Keratinocyte (primary cell): ENCODE data around the gene PIGH. TPM values are rescaled to one million over a fixed set of nuclear protein-coding genes. Genes with fewer than 3 reads are reported as not detected.

Experiments used
- DNase-seq: peaks from one replicate; pipeline ENCODE4 v3.0.0-alpha.2; 2011; ENCODE audit warnings: low read depth, missing footprints, low spot score
- FAIRE-seq: peaks from 2 replicates; lab custom pipeline; 2011; peaks lifted over from hg19 to GRCh38; lab: Jason Lieb, UNC
- H2AFZ ChIP-seq: 2 replicates; pipeline ENCODE4 v1.6.0; 2012; ENCODE audit warnings: low read length, control low read depth, inconsistent platforms; ENCODE audit not compliant: control insufficient read depth
- H3K27ac ChIP-seq: 2 replicates; pipeline ENCODE4 v1.5.1; 2011; ENCODE audit warnings: low read length; ENCODE audit not compliant: control insufficient read depth, insufficient read depth
- H3K27me3 ChIP-seq: 3 replicates; pipeline ENCODE4 v1.6.0; 2011; ENCODE audit warnings: low read length; ENCODE audit not compliant: control insufficient read depth, insufficient read depth; ENCODE audit errors: extremely low read depth
- H3K36me3 ChIP-seq, 2 experiments: 2 replicates in 1 of 2; 3 replicates in 1 of 2; pipeline ENCODE4 v1.5.1; 2011; ENCODE audit warnings: low read length in 2 of 2, mild to moderate bottlenecking in 1 of 2; ENCODE audit not compliant: control insufficient read depth in 2 of 2, insufficient read depth in 2 of 2; ENCODE audit errors: extremely low read depth in 1 of 2
- H3K4me1 ChIP-seq: 3 replicates; pipeline ENCODE4 v1.5.1; 2011; ENCODE audit warnings: low read length; ENCODE audit not compliant: control insufficient read depth, insufficient read depth; ENCODE audit errors: extremely low read depth
- H3K4me2 ChIP-seq: 3 replicates; pipeline ENCODE4 v1.6.0; 2011; ENCODE audit warnings: low read depth, low read length; ENCODE audit not compliant: control insufficient read depth, insufficient read depth; ENCODE audit errors: extremely low read depth
- H3K4me3 ChIP-seq, 3 experiments: fragments of 200-600 bp in 1 of 3; sonication (generic) in 1 of 3; 2 replicates in 2 of 3; 3 replicates in 1 of 3; pipeline ENCODE4 v1.5.1; 2011 to 2016; ENCODE audit warnings: low read length in 3 of 3, mild to moderate bottlenecking in 3 of 3, control low read depth in 2 of 3, inconsistent platforms in 1 of 3, low read depth in 1 of 3, mixed read lengths in 1 of 3, mixed run types in 1 of 3, moderate library complexity in 1 of 3; ENCODE audit not compliant: control insufficient read depth in 2 of 3, insufficient read depth in 2 of 3; ENCODE audit errors: extremely low read depth in 1 of 3
- H3K79me2 ChIP-seq: 2 replicates; pipeline ENCODE4 v1.6.0; 2012; ENCODE audit warnings: low read length; ENCODE audit not compliant: control insufficient read depth, insufficient read depth
- H3K9ac ChIP-seq: 3 replicates; pipeline ENCODE4 v1.6.0; 2011; ENCODE audit warnings: low read length; ENCODE audit not compliant: control insufficient read depth, insufficient read depth; ENCODE audit errors: extremely low read depth
- H3K9me1 ChIP-seq: 3 replicates; pipeline ENCODE4 v1.6.0; 2011; ENCODE audit warnings: low read length; ENCODE audit not compliant: control insufficient read depth, insufficient read depth; ENCODE audit errors: extremely low read depth
- H3K9me3 ChIP-seq: 2 replicates; pipeline ENCODE4 v1.5.1; 2012; ENCODE audit warnings: low read depth, low read length; ENCODE audit not compliant: control insufficient read depth
- H4K20me1 ChIP-seq: 3 replicates; pipeline ENCODE4 v1.6.0; 2011; ENCODE audit warnings: low read length; ENCODE audit not compliant: control insufficient read depth, insufficient read depth; ENCODE audit errors: extremely low read depth
- EZH2 ChIP-seq: IDR thresholded peaks from one replicate; pipeline ENCODE4 v1.6.1; 2012; ENCODE audit warnings: inconsistent platforms, mild to moderate bottlenecking, low read length, moderate library complexity
- dilution Hi-C: fragments of 300-500 bp; cut with MboI; formaldehyde crosslinking; loops from one replicate; pipeline ENCODE4 v1.7.0; 2020; ENCODE audit warnings: low sequenced_read_pairs; ENCODE audit not compliant: extremely low pct_ligation_motif_present
- polyA plus RNA-seq, 5 experiments: library from polyadenylated mRNA; depleted of rRNA in 3 of 5; stranded (reverse) in 3 of 5; stranded (forward) in 1 of 5; unstranded in 1 of 5; fragments of >200 nt; gene quantifications; 1 replicate in 1 of 5; 2 replicates in 3 of 5; 3 replicates in 1 of 5; pipeline versions ENCODE4 v1.2.1 to v1.2.3, GENCODE V29; 2011 to 2012; ENCODE audit warnings: missing spikeins in 2 of 5, low read depth in 1 of 5, low replicate concordance in 1 of 5
- TF ChIP-seq, protein P1 (sequence below), 3 experiments: IDR thresholded peaks in 1 of 3; conservative IDR thresholded peaks in 1 of 3; optimal IDR thresholded peaks in 1 of 3; 2 replicates in 2 of 3; 3 replicates in 1 of 3; pipeline versions ENCODE3 to v1.5.1; 2011; ENCODE audit warnings: low read length in 3 of 3, mild to moderate bottlenecking in 3 of 3, moderate library complexity in 2 of 3, control low read depth in 1 of 3, inconsistent platforms in 1 of 3; ENCODE audit not compliant: insufficient read depth in 2 of 3; ENCODE audit errors: extremely low read depth in 1 of 3

PIGH gene
- polyA plus RNA-seq, 1 donor (not counting 4 experiments of a cell fraction or from before 2014, with no cell fraction given), result 29.9 TPM

DNA sequence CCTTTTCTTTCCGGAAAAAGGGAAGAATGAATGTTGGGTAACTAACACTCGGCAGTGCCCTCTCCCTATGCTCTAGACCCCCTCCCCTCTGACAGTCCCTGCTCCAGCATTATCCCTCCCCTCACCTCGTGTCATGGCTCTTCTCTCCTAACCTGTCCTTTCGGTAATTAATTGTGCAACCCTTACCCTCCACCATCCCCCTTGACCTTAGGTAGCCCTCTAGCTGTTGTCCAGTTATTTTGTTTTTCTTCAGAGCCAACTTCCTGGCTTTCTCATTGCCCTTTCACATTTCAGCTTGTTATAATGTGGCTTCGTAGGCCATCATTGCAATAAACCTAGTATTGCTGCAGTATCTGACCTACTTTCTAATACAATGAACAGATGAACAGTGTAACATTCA, 30.9 kb upstream of the PIGH start:
- DNase-seq (no peak), FAIRE-seq (no peak)
- H3K4me2 ChIP-seq, result no peak overlapping the region
- H3K4me3 ChIP-seq, result no peak overlapping the region
- H3K79me2 ChIP-seq, result no peaks in the 10 kb centered on the region
- no peak overlapping the region for H3K9ac ChIP-seq
- H4K20me1 ChIP-seq, result no peaks in the 10 kb centered on the region
- TF ChIP-seq, protein P1, sequence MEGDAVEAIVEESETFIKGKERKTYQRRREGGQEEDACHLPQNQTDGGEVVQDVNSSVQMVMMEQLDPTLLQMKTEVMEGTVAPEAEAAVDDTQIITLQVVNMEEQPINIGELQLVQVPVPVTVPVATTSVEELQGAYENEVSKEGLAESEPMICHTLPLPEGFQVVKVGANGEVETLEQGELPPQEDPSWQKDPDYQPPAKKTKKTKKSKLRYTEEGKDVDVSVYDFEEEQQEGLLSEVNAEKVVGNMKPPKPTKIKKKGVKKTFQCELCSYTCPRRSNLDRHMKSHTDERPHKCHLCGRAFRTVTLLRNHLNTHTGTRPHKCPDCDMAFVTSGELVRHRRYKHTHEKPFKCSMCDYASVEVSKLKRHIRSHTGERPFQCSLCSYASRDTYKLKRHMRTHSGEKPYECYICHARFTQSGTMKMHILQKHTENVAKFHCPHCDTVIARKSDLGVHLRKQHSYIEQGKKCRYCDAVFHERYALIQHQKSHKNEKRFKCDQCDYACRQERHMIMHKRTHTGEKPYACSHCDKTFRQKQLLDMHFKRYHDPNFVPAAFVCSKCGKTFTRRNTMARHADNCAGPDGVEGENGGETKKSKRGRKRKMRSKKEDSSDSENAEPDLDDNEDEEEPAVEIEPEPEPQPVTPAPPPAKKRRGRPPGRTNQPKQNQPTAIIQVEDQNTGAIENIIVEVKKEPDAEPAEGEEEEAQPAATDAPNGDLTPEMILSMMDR (optimal IDR thresholded peaks at IDR 0.05 in 1 of 3, IDR thresholded peaks at IDR 0.05 in 1 of 3, conservative IDR thresholded peaks at IDR 0.05 in 1 of 3; ENCODE audit: extremely low read depth in 1 of 3, insufficient read depth in 2 of 3, low read length in 3 of 3), result no peak
- TF ChIP-seq EZH2, result no peak
- no peaks in the 10 kb centered on the region for H3K9me1 ChIP-seq
- no peaks in the 10 kb centered on the region for H3K9me3 ChIP-seq
- H3K27me3 ChIP-seq, result no peaks in the 10 kb centered on the region
- H3K36me3 ChIP-seq, result no peaks in the 10 kb centered on the region
- peaks cover 1% of the 10 kb centered on the region for H3K4me1 ChIP-seq
- H2AFZ ChIP-seq, result no peak overlapping the region
- no peak overlapping the region for H3K27ac ChIP-seq
- dilution Hi-C loops, result no loop called here

DNA sequence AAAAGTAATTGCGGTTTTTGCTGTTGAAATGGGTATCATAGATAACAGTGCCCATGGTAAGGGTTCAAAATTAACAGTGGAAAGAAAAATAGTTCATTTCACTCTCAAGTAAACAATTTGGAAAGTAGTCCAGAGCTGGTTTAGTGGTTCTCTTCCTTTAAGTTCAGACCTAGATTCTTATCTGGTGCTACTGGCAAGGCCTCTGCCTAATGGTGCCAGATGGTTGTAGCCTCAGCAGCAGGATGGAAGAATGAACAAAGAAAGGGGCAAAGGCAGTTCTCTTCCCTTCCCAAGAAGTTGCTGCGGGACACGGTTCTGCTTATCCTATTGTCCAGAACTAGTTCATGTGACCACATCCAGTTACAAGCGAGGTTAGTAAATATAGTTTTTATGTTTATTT, 30.1 kb upstream of the PIGH start:
- dilution Hi-C loops, result no loop called here
- H3K79me2 ChIP-seq, result no peaks in the 10 kb centered on the region
- DNase-seq, result no peak
- no peak overlapping the region for H3K4me2 ChIP-seq
- H3K27me3 ChIP-seq, result no peaks in the 10 kb centered on the region
- no peak for FAIRE-seq
- no peak for TF ChIP-seq EZH2
- TF ChIP-seq, protein P1 (optimal IDR thresholded peaks at IDR 0.05 in 1 of 3, IDR thresholded peaks at IDR 0.05 in 1 of 3, conservative IDR thresholded peaks at IDR 0.05 in 1 of 3; ENCODE audit: extremely low read depth in 1 of 3, insufficient read depth in 2 of 3, low read length in 3 of 3), result no peak
- H3K36me3 ChIP-seq, result no peaks in the 10 kb centered on the region
- no peaks in the 10 kb centered on the region for H3K9me1 ChIP-seq
- H3K4me1 ChIP-seq, result no peaks in the 10 kb centered on the region
- no peak overlapping the region for H3K4me3 ChIP-seq
- H2AFZ ChIP-seq, result no peak overlapping the region
- H3K27ac ChIP-seq, result no peak overlapping the region
- H3K9ac ChIP-seq, result no peak overlapping the region
- H4K20me1 ChIP-seq, result no peaks in the 10 kb centered on the region
- no peaks in the 10 kb centered on the region for H3K9me3 ChIP-seq
